Left kidney (tissue), 2 donors: Measurements from ENCODE around the gene BMP10. TPM values are rescaled to one million over a fixed set of nuclear protein-coding genes. Genes with fewer than 3 reads are reported as not detected.

ENCODE experiments used
- DNase-seq: peaks from one replicate; pipeline ENCODE4 v3.0.0-alpha.2; 2013
- polyA plus RNA-seq: library from polyadenylated mRNA; unstranded; fragments of 120-200 nt; gene quantifications from one replicate; pipeline ENCODE4 v1.2.1, GENCODE V29; 2013; ENCODE audit not compliant: insufficient read length

The BMP10 gene
- polyA plus RNA-seq, 1 donor: not detected

DNA sequence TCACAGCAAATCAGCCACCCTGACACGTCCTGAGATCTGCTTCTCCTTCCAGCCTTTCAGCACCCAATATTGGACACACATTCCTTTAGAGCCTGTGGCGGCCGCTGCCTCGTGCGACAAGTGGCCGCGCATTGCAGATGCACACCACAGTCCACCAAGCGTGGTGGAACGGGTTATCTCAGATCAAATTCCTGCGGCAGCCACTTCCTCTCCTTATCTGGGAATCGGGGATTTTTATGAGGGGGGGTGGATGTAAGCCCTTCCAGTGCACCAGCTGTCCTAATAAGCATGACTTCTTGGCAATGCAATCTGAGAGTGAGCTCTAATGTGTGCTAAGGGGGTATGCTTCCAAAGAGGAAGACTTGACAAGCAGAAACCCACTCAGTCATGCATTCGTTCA lies 18.3 kb upstream of the BMP10 start:
- DNase-seq: no peak

DNA sequence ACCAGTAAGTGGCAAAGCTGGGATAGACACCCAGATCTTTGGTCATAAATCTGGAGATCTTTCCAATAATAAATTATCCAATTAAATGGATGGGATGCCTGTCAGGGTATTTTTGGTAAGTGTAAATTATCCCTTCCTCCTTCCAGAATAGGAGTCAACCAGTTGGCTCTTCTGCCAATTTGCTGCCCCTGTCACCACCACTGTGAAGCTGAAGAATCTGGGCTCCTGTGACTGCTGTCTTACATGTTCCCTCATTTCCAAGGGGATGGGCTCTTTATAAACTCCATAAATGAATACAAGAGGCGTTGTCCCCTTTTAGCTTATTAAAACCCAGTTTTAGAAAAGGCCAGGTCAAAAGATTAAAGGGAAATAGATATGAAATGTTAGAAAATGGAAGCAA lies 17.8 kb upstream of the BMP10 start:
- DNase-seq: no peak

DNA sequence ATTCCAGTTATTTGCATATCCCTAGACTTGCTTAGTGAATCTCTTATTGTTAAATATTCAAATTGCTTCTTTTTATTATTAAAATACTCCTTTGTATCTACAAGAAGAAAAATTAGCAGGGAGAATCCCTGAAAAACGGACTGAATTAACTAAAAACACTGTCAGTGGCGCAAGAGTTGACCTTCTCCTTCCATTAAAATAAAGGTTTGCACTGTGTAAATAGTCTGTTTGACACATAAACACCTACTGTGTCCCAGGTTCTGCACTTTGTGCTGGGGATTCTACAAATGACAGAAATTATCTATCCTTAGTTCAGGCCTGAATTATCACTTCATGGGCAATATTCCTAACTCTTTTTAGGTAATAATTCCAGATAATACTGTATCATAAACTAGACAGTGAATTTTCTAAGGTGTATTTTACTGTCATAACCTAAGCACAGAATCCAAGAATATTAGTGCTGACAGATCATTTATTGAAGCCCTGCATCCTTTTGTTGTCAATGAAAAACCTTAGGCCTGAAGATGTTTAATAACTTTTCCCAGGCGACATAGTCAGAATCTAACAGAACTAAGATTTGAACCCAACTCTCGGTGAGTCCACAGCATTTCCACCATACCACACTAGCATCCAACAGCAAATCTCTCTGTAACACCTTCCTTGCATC lies 17.0 kb upstream of the BMP10 start:
- no peak for DNase-seq

DNA sequence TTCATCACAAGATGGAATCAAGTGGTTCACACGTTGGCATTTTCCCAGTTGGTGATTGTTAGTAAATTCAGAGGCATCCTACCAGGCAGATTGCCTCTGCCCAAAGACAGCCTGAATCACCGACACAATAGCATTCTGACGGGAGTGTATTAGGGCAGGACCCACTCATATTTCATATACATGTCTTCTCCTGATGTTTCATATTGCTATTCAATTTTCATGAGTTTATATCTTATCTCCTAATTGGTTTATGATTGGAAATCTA lies 14.5 kb upstream of the BMP10 start:
- no peak for DNase-seq

DNA sequence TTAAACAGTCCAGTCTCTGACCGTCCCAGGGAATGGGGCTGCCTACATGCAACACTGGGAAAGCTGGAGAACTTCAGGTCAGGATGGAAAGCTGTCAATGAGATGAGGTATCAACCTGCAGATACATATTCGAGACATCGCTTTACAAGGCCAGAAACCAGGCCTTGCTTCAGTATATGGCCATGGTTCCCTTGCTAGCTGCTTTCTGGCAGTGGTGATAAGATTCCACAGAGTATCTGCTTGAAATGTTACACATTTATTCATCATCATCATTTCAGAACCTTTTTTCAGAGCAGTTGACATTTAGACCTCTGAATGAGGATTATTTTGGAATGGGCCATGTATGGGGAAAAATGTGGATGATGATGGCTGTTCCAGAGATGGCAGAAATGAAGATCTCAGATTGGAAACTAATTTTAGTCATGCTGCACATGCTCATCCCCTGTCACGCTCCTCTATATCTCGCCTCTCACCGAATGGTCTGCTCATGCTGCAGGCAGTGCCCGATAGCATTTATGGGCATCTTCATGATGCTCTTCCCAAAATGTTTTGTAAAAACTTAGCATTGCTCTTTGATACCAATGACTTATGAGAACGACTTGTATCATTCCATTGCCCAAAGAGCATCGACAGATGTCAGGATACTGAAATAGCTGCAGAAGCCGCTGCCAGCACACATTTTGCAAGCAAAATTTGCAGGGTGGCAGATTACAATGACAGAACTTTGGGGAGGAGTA lies 14.0 kb upstream of the BMP10 start:
- no peak for DNase-seq

DNA sequence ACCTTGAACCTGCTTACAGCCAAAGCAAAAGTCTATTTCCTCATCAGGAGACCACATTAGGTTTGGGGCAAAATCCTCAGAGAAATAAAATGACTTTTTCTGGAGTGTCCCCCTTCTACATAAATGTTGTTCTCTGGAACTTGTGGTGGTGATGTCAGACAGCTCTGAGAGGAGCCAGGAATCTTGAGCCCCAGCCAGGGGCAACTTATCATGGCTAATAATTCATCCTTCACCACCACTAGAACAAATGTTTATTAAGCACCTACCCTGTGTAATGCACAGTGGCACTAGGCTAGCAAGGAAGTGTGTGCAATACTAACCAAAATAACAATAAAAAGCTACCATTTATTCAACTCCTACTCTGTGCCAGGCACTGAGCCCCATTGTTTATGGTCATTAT lies 9.0 kb upstream of the BMP10 start:
- DNase-seq: no peak

DNA sequence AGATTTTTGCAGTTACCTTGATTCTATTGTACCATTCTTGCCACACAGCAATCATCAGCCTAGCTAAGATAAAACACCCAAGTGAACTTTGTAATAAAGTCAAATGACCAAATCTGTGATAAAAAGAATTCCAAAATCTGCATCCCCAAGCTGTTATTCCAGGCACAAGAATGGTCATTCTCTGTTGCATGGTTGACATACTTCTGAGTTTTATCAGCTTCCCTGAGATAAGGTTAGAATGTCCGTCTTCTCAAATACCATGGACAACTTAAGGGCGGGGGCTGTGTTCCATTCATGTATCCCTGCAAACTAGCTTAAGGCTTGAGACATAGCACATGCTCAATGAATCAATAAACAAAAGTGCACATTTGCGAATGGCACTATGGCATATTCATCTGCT lies 8.1 kb upstream of the BMP10 start:
- DNase-seq: no peak

DNA sequence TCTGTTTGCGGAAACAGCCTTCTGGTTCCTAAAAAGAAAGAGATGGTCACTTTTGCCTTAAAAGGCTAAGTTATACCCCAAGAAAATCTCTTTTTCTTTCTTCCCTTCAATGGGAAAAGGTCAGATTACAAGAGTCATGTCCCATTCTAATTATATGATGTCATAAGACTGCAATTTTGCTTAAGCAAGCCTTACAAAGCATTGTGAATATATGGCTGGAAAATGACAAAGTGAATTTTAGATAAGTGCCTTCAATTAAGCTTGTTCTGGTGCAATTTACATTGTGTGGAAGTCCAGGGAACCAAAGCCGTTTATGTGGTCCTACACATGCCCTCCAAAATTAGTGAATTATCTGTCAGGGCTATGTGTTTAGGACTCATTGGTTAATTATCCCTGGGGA lies 7.6 kb upstream of the BMP10 start:
- DNase-seq: no peak

DNA sequence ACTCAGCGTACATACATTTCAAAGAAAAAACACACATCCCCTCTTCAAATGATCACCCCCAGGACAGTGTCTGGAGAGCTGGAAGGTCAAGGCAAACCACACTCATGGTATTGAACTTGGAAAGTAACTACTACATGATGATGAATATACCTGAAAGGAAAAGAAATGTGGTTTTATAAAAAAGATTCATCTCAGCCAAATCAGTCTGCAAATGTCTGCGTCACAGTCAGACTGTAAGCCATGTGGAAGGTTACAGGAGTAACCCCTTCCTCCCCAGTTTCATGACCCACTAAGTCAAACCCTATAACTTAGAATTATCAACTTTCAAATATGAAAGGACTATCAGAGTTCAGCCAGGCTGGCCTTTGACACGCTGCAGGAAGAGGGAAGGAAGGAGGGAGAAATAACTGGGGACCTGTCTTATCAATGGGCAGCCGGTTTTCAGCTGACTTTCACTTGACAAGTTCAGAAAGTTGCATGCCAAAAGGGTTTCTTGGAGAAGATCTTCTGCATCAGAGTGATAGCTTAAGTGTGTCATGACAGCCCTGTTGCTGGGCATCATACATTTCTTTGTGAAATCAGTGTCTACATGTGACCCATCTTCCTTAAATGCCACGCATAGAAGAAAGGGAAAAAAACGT lies 7.0 kb upstream of the BMP10 start:
- DNase-seq: no peak

DNA sequence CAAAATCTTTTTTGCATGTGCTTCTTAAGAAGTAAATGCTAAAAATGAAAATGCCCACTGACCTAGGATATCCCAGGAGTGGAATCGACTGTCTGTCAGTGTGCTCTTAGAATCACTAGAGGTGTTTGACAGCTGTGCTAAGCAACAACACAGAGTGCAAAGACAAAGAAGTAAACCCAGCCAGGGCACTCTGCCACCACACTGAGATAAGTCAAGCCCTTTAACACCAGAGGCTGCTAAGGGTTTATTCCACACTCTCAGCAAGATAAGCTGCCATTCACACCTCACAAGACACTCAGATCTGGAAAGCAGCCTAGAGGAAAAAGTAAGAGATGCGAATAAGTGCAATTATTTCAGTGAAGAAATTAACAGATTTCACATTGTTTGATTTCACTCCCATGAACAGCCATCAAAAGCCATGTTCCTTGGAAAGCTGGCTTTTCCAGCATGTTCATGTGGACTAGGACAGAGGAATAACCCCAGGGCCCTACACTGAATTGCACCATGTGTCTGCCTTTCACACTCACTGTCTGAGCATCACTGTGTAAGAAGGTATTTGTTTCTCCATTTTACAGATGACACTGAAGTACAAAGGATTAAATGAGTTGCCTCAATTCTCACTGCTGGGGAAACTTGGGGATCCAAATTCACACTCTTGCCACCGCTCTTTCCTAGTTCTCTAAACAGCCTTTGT lies 6.0 kb upstream of the BMP10 start:
- DNase-seq: no peak

DNA sequence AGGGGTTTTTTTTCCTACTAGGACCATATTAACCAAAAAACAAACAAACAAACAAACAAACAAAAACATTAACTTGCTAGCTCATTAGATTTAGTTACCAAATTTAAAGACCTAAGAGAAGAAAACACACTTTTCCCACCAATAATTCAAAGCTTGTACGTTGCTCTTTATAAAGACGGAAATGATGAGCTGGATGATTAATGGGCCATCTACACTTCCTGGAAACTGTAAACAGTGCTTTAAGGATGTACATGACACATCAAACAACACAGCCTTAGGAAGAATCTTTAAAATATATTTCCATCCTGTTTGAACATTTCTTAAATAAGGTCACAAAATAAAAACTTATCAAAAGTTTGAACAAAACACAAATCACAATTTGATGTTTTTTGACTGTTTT lies 982 bp downstream of the BMP10 start:
- peak; percentile 11 for DNase-seq

DNA sequence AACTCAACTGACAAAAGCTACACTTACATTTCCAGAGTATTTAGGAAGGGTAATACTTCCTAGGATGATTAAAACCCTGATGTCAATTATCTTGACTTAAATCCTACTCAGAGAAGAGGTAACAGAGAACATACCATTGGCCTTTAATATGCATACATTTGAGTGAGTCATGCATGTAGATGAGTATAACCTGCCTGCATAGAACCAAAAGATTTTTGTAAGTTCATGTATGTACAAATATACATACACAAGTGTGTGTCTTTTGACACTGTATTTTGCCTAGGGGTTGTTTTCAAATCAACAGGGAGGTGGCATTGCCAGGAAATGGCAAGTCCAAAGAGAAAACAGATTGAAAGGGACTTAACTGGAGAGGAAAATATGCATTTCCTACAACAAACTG lies 6.1 kb downstream of the BMP10 start:
- DNase-seq: no peak

DNA sequence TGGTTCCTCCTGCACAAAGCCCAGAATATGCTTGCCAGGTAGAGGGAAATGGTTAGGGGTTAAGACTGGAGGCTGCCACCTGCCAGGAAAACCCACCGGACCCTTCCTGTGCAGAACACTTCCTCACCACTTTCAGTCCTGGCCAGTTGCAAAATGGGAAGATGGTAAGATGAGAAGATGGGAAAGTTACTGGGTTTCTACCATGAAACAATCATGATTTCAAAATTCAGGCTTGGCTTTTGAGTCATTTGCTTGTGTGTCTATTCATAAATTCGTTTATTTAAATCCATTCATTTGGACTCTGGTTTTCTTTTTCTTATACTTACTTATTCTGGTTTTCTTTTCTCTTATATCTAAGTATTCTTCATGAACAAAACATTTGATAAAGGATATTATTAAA lies 7.2 kb downstream of the BMP10 start:
- DNase-seq: no peak

DNA sequence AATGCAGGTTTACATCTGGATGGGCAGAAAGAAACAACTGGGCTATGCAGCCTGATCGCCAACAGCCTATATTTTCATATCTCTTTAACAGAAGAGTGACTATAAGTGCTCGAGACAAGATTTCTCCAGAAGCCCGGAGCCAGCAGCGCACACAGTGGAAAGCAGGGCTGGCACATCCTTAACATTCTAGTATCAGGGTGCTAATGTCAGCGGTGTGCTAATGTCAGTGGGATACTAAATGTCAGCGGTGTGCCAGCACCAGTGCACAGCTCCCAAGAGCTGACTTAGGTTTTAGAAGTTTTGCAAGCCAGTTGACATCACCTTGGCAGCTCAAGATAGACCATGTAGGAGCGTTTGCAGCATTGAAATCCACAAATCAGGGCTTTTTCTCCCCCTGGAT lies 8.3 kb downstream of the BMP10 start:
- no peak for DNase-seq

DNA sequence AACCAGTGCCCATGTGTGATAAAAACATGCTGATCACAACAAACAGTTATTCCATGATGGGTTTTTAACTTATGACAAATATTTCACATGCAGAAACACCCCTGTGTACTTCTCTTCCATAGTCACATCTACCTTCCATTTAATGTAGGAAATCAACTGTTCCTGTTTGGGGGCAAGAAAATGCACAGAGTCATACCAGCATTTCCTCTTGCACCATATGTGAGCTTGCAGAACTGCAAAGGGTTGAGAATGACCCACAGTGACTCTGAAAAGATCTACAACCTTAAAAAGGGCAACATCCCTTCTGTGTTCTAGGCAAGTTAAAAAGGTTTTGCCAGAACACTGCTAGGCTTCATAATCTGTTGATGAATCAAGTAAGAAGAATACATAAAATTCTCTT lies 9.9 kb downstream of the BMP10 start:
- no peak for DNase-seq

DNA sequence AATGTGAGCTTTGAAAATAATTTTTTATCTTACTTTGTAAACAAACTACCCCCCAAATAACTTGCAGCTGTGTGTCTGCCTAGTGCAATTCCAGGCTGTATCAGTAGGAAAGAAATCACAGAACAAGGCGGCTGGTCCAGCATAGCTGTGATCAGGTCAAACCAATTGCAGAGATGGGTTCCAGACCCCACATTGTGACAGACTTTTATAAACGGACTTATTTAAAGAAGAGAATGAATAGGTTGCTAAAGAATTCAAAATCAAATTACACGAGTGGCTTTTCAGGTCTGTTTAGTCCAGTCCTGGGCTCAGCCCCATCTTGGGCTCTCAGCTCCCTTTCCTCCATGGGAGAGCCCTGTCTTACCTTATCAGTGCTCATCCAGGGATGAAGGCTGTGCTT lies 11.1 kb downstream of the BMP10 start:
- DNase-seq: no peak

DNA sequence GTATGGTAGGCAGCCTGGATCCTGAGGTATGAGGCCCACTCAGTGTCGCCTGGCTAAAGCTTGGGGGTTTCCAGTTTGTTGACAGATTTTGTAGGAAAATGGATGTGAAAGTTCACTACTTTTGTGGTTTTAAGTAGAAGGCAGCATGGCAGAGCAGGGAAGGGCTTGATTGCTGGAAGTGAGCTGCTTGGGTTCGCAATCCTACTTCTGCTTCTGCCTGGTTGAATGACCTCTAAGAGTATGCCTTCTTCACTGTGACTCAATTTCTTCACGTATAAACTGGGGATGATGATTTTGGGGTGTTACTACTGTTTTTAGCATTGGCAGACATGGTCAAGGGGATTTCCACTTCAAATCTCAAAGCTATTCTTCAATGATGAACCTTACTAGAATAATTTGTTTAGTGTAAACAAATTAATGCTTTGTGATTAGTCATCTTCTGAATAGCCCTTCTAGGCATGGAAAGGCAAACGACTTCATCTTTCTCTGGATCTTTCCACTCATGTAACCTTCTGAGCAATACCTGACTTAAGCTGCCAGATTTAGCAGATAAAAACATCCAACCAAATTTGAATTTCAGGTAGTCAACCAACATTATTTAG lies 13.2 kb downstream of the BMP10 start:
- no peak for DNase-seq

DNA sequence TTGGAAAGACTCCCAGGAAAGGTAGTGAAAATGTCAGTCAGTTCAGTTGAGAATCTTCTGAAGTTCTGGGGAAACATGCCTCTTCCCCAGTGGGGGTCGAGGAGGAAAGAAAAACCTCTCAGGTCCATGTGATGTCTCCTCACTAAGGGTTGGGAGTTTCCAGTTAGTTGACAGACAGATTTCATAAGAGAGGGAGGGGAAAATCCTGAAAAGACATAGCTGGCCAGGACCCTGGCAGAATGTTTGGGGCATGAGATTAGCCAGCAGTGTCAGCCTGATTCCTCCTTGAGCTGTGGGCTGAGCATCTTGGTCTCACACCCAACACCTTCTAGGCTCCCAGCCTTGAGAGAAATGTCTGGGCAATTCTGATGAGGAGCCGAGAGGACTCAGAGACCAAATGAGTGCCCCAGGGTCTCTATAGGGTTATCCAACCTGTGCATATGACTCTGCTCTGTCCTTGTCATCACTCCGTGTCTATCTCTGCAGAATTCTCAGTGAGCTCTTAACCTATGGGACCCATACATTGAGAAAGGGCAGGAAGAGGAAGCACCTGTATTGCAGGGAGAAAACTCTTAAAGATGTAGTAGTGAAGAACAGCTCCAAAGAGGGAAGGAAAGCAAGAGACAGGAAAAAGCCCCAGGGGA lies 13.9 kb downstream of the BMP10 start:
- DNase-seq: no peak

DNA sequence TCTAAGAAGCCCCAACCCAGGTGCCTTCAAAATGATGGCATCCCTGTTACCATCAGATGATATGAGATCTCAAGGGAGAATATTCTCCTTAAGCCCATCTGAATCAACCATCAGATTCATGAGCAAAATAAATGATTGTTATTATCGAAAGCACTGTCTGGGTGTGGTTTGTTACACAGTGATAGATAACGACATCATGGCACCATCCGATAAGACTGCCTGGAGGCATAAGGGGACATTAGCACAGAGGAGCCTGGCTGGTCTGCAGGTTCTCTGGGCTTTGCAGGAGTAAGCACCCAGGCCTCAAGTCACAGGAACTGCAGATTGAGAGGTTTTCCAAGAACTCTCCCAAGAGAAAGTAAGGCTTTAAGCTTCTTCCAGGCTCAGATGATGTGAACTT lies 15.6 kb downstream of the BMP10 start:
- no peak for DNase-seq

DNA sequence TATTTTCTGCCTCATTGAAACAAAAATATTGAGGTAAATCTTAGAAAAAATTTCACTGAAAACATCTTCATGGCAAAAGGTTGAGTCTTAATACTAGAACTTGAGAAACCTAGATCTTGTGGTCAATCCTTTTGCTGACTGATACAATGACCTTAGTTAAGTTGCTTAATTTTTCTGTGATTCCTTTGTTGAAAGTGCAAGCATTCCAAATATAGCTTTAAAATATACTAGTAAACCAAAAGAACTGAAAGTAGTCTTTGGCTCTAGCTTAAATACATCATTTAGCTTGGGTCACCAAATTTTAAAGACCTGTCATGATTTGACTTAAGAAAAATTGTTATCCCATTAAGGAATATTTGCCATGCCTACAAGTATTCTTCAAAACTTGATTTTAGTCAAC lies 16.7 kb downstream of the BMP10 start:
- no peak for DNase-seq

DNA sequence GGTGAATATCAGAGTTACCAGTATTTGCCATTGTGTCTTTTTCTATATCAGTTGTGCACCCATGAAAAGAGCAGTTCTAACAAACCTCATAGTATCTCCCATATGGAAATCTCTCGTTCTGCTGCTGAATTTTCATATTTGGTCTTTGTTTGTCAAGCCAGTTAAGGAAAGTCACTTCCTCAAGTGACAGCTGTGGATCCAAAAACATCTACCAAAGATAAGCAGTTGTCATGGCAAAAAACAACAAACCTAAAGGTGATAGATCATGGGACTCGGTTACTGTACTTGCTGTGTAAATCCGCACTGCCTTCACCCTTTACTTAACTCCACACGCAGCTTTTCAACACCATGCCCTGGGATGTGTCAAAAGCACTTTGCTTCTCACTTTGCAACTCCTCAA lies 17.3 kb downstream of the BMP10 start:
- no peak for DNase-seq

DNA sequence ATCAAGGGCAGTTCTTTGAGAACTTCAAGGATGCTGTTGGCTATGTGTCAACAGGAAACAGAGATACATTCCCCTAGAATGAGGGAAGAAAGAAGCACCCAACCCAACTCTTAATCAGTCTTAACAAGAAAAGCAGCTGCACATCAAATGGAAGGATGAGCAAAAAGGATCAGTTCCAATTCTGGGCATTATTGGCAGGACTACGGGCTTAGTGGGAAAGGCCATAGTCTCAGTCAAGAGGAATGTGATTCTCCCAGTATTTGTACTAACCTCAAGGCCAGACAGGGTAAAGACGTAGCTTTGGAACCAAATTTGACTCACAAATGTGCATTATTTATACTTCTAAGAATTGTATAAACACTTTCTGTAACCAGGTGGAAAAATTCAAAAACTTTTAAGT lies 18.2 kb downstream of the BMP10 start:
- no peak for DNase-seq

DNA sequence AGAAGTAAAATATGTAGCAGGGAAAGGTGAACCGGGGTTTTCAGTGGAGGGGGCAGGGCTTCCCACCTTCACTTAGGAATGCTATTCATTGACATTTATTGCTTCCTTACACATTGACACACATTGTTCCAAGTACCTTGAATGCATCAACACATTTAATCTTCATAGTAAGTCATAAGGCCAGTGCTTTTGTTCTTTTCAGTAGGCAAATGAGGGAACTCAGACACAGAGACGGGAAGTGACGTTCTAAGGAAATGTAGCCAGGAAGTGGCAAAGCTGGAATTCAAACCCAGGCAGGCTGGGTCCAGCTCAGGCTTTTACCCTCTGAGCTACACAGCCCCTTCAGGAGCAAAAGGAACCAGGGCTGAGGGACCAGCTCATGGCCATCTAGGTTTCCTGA lies 20.7 kb downstream of the BMP10 start:
- DNase-seq: no peak
